IPS-NIHi7 (cell line): ENCODE measurements around the gene QARS1.

Source experiments
- DNase-seq: peaks from one replicate; pipeline ENCODE4 v3.0.0; 2012; ENCODE audit warnings: mixed read lengths; ENCODE audit errors: extremely low spot score

QARS1 gene

DNA sequence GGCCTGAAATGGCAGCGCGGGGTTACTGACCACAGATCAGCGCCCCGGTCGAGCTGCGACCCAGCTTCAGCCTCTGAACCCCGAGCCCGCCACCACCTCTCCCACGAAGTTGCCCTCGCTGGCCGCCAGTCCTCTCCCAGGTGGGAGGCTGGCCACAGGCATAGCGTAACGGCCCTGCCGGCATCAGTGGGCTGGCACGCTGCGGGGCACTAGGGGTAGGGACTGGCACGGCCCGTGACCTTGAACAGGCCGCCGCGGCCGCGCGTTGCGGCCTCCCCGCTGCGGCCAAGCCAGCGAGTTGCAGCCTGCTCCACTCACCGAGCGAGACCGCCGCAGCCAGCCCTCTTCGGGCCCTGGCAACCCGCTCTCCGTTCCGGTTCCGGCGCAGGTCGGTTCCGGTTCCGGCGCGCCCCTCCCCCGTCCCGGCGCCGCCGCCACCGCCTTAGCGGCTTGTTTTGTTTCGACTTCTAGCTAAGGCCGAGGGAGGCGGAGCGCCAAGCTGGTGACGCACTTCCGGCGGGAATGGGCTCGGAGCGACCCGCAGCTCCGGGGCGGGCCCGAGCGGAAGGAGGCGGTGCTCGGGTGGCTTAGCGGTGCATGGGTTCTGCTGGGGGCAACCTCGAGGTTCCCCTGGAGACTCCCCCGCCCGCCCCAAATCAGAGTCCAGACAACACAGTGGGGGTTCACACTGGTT lies 16.0 kb upstream of the QARS1 start, which contains the start of gene USP19:
Gene USP19, minus strand, starts transcription at position 386 of the 694 bp plus-strand sequence. CDS start 1,678 bp downstream, outside the sequence.
- DNase-seq, result peak; percentile 99

DNA sequence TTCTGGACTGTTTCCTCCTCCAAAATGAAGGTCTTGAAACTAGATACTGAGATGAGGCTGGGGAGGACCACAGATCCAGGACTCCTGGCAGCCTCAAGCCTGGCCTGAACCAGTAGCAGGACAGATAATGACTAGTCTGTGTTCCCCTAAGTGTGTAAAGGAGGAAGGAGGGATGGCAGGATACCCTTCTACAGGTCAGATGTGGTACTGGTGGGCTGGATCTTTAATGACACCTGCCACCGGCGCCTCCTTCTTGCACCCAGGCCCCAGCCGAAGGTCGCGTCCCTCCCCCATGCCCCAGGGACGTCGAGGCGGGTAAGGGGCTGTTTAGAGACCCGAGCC lies 15.5 kb upstream of the QARS1 start:
- DNase-seq, result no peak

DNA sequence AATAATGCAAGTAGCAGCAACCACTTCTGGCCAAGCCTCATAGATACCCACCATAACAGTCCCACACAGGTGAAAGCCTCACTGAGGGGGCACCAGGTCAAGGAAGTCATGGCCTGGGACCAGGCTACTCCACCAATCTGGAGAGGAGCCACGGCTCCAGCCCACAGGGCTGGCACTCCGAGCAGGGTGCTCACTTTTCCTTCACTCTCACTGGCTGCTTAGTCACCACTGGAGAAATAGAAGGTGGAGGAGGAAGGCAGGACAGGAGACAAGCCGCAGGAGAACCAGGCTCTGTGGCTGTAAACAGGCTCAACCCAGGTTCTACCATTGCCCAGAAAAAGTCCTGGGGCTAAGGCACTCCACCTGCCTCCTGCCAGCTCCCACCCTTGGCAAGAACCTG lies 14.9 kb upstream of the QARS1 start:
- DNase-seq, result no peak

DNA sequence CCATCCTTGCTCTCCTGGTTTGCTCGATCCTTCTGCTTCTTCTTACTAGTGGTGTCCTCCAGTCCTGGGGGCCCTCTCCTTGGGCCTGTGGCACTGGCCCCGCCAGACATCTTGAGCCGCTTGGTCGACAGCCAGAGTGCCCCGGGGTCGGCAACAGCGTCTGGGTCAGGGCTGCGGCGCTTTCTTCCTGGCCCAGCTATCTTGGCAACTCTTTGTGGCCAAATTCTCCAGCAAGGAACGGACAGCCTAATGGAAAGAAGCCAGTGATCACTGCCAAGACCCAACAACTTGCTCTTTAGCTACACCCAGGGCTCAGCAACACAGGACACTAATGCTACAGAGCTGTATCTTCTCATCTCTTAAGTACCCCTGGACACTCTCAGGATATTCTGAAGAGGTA lies 14.5 kb upstream of the QARS1 start:
- no peak for DNase-seq

DNA sequence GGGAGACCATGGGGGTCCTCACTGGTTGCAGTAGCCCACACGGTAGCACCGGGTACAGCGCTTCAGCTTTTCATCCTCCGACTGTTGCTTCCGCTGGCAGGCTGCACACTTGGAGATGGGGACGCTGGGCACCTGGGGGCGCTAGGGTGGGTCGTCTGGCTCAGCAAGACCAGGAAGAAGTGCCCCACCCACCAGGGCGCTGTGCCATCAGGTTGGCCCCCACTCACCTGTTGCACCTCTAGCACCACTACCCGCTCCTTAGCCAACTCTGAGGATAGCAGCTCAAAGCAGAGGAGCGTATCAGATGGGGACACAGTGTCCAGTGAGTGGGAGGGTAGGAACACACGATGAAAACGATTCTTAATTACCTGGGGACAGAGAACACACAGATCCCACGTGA lies 7.7 kb upstream of the QARS1 start:
- DNase-seq, result no peak

DNA sequence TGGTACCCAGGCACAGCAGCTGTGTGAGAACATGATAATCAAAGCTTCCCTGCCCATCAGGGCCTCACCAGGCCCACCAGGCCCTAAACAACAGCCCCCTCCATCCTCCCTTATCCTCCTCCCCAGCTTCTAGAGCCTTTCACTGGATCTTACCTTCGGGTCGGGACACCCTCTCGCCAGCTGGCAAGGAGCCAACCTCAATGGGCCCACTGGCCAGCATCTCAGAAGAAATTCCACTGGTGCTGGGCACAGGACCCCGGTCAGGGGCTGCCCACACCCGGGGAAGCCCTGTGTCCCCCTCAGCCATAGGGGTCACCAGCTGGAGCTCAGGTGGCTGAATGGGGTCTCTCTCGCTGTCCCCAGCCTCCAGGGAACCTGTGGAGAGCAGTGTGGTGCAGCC lies 6.8 kb upstream of the QARS1 start:
- DNase-seq, result no peak

DNA sequence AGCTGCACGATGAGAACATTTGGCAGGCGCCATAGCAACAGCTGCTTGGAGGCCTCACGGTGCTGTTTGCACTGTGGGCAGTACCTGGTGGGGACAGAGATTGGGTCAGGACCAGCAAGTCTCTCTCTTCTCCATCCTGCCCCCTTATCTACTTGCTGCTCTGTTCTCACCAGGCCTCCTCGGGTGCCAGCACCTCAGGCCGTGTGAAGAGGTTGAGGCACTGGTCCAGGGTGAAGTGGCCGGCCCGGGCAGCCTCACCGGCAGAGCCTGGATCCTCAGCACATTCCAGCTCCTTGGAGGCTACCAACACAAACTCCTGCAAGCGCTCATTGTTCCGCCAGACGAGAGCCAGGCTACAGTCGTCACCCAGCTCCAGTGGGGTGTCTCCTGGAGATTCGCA lies 6.2 kb upstream of the QARS1 start:
- DNase-seq, result no peak

DNA sequence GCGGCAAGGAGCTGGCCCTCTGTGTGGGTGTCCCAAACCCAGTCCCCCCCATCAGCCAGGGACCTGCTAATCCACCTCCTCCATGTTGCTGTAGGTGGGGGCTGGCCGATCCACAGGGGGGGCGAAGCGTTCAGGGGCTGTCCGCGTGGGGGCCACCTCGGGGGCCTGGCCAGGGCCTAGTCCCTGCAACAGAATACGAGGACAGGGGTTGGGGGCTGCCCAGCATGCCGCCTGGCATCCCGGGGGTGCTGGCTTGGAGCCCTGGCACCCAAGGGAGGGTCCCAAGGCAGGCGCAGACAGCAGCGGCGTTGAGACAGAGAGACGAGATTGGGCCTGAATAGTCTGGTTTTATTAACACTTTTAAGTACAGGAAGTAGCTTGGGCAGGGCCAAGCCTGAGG lies 3.8 kb upstream of the QARS1 start:
- no peak for DNase-seq

DNA sequence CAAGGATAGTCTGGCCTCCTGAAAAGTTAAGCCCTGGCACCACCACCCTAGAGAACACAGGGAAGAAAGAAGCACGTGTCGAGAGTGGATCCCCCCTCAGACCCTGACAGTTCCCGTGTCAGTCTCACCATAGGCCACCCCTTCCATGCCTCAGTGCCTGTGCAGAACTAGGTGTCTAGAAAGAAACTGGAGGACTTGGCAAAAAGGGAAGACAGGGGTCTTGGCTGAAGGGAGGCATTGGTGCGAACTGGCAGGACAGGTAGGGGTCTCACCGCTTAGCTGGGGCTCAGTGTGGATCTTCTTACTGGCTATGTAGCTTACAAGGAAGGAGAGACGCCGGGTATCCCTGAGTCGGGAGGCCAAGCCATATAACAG lies 518 bp downstream of the QARS1 start:
- DNase-seq, result no peak

DNA sequence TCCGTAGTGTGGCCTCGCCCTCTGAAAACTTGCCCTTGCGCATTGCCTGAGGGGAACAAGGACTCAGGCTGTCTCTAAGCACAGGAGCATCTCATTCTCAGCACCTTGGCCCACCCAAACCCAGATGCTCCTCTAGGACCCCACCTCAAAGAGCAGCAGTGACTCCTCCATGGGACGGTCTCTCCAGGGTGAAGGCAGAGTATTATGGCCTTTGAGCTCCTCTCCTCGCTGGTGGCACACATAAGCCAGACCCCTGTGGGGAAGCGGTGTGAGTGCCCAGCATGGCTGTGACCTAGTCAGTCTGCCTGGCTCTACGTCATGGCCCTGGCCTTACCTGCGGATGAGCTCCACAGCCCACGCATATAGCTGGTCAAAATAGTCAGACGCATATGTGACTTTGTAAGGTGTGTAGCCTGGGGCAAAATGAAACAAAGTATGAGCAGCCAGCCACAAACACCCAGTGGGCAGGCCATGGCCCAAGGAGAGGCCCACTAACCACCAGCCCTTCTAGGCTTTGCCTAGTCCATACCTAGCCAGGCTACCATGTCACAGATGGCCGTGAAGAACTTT lies 4.4 kb downstream of the QARS1 start:
- no peak for DNase-seq

DNA sequence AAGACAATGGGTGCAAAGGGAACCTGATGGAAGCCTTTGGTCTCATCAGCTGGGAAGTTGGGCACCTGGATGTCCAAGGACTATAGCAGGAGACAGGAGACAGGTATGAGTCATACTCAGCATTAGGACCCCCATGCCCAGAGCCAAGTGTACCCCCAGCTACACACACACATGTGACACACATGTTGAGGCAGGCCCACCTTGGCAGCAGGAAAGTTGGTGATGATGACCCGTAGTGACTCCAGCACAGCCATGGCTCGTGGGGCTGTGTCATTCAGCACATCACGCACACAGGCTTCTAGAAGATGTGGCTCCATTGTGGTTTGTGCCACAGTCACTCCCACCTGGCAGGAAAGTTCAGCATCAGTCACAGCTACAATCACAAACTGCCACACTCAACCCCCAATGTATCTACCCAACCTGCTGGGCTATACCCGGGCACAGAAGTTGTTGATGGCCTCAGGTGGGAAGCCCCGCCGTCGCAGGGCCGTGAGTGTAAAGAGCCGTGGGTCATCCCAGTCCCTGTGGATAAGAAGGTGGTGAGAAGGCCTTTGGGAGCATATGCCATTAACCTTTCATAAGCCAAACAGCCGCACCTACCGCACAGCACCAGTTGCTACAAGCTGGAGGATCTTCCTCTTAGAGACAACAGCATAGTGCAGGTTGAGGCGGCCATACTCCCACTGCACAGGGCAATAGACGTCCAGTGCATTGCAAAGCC lies 5.5 kb downstream of the QARS1 start:
- DNase-seq, result no peak

DNA sequence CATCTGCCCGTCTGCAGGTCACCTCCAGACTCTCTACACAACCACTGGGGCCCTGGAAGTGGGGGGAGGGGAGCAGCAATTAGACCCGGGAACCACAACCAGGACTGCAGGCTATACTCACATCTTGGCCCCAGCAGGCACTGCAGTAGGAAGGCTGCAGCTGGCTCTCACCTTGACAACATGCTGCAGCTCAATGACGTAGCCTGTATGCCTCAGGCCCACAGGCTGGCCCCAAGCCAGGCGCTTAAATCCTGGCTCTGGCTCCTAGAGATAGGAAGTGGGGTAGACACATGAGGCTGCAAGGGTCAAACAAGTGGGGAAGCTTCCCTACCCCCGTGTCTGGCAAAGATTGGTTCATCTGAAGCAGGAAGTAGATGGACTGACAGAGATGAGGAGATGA lies 6.1 kb downstream of the QARS1 start:
- DNase-seq, result no peak

DNA sequence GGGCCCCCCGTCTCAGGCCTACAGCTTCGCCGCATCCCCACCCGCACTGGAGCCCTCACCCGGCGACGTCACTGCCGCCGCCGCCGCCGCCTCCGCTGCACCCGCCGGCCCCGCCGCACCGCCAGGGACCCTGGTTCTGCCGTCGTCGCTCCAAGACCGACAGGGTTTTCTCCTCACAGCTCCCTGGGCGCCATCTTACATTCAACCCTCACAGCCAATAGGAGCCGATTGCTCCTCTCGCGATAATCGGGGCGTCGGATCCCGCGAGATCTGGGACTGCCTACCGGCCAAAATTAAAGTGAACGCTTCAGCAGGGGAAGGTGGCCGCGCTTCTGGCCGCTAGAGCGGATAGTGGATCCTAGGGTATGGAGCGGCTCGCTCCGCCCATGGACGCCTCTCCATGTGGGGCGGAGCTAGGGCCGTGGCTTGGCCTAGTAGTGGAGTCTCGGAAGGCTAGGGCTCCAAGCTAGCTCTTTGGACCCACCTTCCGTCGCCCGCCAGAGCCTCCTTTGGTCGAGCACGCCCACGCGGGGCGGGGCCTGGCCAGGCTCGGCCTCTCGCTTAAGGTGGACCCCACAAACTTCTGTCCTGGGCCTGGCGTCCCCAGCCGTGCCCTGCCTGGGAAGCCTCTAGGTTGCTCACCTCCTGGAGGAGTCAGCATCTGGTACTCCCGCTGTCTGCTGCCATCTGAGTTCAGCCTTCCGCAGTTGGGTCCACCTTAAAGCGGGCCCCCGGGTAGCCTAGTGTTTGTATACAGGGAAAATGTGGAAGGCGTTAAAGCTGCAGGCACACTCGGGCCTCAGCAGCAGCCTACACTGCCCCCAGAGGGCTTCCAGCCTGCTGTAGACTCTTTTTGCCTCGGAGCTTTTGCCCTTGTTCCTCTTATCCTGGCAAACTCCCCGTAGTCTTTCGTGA lies 10.4 kb downstream of the QARS1 start, which contains the start of gene QRICH1:
Gene QRICH1, minus strand, starts transcription at position 219 of the 915 bp plus-strand sequence. CDS start 17,054 bp downstream, outside the sequence.
- DNase-seq, result peak; percentile 90

DNA sequence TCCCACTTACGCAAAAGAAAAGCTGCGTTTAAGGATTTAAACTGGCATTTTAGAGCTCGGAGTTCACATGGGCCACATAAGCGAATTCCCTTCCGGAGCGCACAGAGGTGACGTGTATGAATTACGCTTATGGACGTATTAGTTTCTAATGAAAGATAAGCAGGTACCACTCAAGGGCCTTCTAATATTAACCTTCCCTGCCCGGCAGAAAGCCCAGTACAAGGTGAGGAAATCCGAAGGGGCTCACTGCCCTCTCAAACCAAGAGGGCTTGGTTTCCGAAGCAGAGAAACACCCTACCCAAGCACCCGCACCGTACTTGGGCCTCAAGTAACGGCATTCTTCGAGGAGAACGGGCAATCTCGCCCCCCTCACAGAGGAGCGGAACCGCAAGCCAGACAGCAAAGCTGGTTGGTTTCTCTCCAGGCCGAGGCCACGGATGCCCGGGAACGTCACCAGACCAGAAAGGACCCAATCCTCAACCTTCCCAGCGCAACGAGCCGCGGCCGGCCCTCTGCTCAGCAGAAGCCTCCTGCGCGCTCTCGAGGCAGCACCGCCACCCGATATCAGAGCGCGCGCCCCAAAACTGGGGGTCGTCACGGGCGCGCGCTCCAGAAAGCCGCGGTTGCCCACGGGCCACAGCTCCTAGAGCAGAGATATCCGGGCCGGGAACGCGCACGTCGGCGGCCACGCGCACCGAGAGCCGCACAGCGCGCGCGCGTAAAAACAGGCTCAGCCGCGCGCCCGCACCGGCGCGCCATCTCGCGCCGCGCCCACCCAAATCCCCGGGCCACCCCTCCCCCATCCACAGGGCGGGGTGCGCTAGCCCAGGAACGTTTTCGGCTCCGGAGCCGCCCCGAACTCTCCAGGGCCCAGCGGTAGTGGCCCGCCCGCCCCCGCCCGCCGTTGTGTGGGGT lies 11.4 kb downstream of the QARS1 start:
- DNase-seq, result peak; percentile 81

DNA sequence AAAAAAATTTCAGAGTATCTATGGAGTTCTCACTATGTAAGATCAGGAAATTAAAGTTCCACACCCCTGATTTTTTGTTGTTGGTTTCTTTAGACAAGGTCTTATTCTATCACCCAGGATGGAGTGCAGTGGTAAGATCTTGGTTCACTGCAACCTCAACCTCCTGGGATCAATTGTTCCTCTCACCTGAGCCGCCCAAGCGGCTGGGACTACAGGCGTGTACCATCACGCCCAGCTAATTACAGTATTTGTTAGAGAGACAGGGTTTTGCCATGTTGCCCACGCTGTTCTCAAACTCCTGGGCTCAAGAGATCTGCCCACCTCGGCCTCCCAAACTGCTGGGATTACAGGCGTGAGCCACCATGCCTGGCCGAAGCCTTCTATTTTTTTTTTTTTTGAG lies 23.1 kb downstream of the QARS1 start:
- DNase-seq, result no peak

DNA sequence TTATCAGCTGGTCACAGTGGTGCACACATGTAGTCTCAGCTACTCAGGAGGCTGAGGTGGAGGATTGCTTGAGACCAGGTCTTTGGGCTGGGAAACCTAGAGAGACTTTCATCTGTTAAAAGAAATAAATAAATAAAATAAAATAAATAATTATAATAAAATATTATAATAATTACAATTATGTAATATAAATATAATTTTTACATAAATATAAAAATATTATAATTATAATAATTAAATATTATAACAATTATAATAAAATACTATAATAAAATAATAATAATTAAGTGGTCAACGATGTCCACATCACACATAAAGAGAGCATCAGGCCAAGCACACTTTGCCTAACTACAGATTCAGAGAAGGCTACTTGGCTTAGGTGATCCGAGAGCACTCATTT lies 25.3 kb downstream of the QARS1 start:
- no peak for DNase-seq

DNA sequence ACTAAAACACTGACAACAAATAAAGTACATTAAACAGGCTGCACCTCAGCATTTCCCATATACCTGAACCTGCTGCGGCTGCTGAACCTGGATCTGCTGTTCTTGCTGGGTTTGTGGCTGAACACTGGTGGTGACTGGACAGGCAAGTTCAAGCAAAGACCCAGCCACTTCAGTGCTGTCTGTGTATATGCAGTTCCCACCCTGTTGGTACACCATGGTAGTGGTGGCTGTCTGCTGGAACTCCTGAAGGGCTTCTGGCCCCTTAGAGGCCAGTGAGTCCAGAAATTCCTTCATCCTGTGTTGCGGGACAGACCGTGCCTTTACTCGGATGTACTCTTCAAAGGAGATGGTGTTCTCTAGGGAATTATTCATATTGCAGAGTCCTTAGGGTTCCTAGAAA lies 27.9 kb downstream of the QARS1 start:
- no peak for DNase-seq

DNA sequence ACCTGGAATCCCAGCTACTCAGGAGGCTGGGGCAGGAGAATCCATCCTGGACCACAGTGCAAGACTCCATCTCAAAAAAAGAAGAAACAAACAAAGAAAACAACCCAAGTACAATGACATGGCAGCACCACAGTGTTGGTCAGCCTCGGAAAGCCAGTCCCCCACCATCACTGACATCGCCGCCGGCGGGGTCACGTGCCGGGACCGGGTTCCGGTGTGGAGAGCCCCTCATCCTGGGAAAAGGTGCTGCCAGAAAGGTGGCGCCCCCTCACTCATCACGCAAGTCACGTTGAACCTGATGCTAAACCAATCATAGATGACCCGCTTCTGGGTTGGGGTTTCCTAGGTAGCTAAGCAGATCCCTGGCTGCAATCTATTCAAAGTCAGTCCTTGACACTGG lies 28.4 kb downstream of the QARS1 start:
- DNase-seq, result no peak

DNA sequence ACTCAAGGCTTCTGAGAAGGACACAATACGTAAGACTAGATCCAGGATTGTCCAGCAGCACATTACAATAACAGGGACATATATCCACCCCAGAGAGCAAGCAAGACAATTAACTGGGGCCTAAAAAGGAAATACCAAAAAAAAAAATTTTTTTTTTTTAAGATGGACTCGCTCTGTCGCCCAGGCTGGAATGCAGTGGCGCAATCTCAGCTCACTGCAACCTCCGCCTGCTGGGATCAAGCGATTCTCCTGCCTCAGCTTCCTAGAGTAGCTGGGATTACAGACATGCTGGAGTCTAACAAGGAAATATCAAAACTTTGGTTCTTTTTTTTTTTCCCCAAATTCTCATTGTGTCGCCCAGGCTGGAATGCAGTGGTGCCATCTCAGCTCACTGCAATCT lies 46.5 kb downstream of the QARS1 start:
- DNase-seq, result no peak

DNA sequence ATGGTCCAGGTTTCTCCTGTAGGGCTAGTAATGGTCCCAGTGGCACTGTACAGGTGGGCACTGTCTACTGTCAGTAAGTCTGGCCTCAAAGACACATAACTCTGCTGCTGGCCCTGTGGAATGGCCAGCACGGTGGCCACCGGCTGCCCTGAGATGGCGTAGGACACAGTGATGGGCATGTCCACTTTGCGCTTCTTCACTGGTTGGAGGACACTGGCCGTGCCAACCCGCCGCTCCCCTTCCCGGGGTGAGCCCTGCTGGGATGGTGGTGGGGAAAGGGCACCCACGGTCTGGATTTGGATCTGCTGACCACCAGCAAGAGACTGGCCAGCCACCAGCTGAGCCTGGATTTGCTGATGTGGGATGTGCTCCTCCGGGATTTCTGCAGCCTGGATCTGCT lies 47.3 kb downstream of the QARS1 start:
- no peak for DNase-seq

DNA sequence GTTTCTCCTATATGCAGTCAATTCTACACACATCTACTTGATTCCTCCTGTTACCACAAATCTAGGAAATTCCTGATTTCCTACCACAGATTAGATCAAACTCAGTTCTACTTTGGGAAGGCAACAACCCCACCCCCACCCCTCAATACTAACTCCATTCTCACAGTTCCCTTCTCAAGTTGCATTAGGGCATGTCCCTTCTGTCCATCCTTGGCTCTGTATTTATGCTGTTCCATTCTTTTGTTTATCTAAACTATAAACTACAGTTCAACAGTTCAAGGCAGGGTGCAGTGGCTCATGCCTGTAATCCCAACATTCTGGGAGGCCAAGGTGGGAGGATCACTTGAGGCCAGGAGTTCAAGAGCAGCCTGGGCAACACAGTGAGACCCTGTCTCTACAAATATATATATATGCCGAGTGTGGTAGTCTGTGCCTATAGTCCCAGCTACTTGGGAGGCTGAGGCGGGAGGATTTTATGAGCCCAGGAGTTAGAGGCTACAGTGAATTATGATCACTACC lies 50.2 kb downstream of the QARS1 start:
- no peak for DNase-seq
